Measurements from ENCODE around the gene GUCY1A1. TPM values are rescaled to one million over a fixed set of nuclear protein-coding genes. Genes with fewer than 3 reads are reported as not detected.

The GUCY1A1 gene
- total RNA-seq, 3 donors from 2014 or later (not counting 1 experiment from before 2014, with no cell fraction given) = 4.1 to 7.4 (median 5.2) TPM

DNA sequence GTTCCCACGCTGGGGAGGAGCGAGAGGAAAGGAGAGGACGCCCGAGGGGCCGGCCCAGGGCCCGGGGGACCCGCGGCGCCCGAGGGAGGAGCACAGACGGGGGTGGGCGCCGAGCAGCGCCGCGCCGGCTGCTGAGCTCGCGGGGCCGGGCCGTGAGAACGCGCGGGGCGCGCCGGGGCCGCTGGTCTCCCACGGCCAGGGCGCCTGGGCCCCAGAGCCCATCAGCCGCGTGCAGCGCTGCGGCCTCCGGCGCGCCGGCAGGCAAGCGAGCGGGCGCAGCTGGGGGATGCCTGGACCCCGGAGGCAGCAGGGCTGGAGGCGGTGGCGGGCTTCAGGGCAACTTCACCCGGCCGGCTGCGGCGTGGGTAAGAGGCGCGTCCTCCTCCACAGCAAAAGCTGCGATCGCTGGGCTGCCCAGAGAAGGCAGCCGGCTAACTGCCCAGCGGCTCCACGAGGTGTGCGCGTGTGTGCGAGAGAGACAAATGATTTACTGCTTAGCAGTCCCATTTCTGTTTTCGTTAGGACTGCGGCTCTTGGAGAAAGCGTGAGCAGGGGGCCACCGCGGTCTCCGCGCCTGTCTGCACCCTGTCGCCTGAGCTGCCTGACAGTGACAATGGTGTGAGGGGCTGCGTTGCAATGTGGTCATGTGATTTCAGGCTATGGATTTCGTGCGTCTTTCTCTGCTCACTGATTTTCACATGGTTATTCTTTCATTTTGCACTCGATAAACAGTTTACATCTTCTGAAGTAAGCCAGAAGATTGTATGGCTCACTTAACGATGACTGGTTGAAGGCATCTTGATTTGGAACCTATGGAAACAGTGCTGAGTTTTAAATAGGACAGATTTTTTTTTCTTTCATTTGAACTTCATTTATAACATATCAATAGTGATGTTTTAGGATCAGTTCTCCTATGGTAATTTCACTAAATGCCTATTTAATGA lies 1.2 kb downstream of the GUCY1A1 start:
- Mint-ChIP-seq H3K27ac (peak overlapping the region; percentile 48 to 97), H3K4me1 (peaks cover 19 to 27% of the 10 kb centered on the region in 2 donors), H3K9me3 (no peaks in the 10 kb centered on the region), H3K27me3 (ENCODE audit: low read depth in 2 of 2) (peaks cover 13 to 20% of the 10 kb centered on the region in 2 donors), H3K36me3 (no peaks in the 10 kb centered on the region), H3K4me3 (peak overlapping the region; percentile 92)
- H3K27me3 ChIP-seq (ENCODE audit: control insufficient read depth, insufficient read depth, low read length) = peaks cover 3% of the 10 kb centered on the region
- peak; percentile 3 to 49 for DNase-seq
- no peaks in the 10 kb centered on the region for H3K36me3 ChIP-seq (ENCODE audit: control insufficient read depth, insufficient read depth, low read length)
- peak; percentile 54 to 70 (median 70) for ATAC-seq
- H3K27ac ChIP-seq (ENCODE audit: low read length) = peak overlapping the region; percentile 76
- WGBS (ENCODE audit: insufficient coverage) = under 1% methylated on average over 71 of the region's 71 CpGs
- peak overlapping the region; percentile 61 for H3K4me3 ChIP-seq (ENCODE audit: low read length)
- peaks cover 7% of the 10 kb centered on the region for H3K4me1 ChIP-seq (ENCODE audit: control insufficient read depth, insufficient read depth, low read length)
- intact Hi-C loops (cut with micrococcal nuclease) = loop anchor here (2.0 kb wide), 2 partner anchors 85 to 91 kb away; partner anchors contain the start of gene GUCY1B1
- TF ChIP-seq, protein P1, sequence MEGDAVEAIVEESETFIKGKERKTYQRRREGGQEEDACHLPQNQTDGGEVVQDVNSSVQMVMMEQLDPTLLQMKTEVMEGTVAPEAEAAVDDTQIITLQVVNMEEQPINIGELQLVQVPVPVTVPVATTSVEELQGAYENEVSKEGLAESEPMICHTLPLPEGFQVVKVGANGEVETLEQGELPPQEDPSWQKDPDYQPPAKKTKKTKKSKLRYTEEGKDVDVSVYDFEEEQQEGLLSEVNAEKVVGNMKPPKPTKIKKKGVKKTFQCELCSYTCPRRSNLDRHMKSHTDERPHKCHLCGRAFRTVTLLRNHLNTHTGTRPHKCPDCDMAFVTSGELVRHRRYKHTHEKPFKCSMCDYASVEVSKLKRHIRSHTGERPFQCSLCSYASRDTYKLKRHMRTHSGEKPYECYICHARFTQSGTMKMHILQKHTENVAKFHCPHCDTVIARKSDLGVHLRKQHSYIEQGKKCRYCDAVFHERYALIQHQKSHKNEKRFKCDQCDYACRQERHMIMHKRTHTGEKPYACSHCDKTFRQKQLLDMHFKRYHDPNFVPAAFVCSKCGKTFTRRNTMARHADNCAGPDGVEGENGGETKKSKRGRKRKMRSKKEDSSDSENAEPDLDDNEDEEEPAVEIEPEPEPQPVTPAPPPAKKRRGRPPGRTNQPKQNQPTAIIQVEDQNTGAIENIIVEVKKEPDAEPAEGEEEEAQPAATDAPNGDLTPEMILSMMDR (IDR thresholded peaks at IDR 0.05) = no peak
- H3K9me3 ChIP-seq (ENCODE audit: control insufficient read depth, insufficient read depth, low read length) = no peaks in the 10 kb centered on the region

GRCh38 chr4:155668707-155669220 lies 2.1 kb downstream of the GUCY1A1 start:
- no peak for DNase-seq
- Histone ChIP-seq H3K4me3 (ENCODE audit: low read length) (no peak overlapping the region), H3K27ac (ENCODE audit: low read length) (no peak overlapping the region), H3K36me3 (ENCODE audit: control insufficient read depth, insufficient read depth, low read length) (no peaks in the 10 kb centered on the region), H3K27me3 (ENCODE audit: control insufficient read depth, insufficient read depth, low read length) (peaks cover under 1% of the 10 kb centered on the region), H3K9me3 (ENCODE audit: control insufficient read depth, insufficient read depth, low read length) (no peaks in the 10 kb centered on the region), H3K4me1 (ENCODE audit: control insufficient read depth, insufficient read depth, low read length) (peaks cover 7% of the 10 kb centered on the region)
- peaks cover 10 to 17% of the 10 kb centered on the region in 2 donors for H3K27me3 Mint-ChIP-seq (ENCODE audit: low read depth in 2 of 2)
- intact Hi-C loops (cut with micrococcal nuclease) = loop anchor here (2.0 kb wide), 1 partner anchor 90 kb away; the partner anchor contains the start of gene GUCY1B1
- peak overlapping the region; percentile 48 to 97 for H3K27ac Mint-ChIP-seq
- H3K4me3 Mint-ChIP-seq = peak overlapping the region; percentile 85
- TF ChIP-seq, protein P1 (IDR thresholded peaks at IDR 0.05) = no peak
- H3K4me1 Mint-ChIP-seq = peaks cover 19 to 27% of the 10 kb centered on the region in 2 donors
- no peaks in the 10 kb centered on the region for H3K36me3 Mint-ChIP-seq
- ATAC-seq = no peak
- WGBS (ENCODE audit: insufficient coverage) = 13% methylated on average over 2 of the region's 9 CpGs
- no peaks in the 10 kb centered on the region for H3K9me3 Mint-ChIP-seq

DNA sequence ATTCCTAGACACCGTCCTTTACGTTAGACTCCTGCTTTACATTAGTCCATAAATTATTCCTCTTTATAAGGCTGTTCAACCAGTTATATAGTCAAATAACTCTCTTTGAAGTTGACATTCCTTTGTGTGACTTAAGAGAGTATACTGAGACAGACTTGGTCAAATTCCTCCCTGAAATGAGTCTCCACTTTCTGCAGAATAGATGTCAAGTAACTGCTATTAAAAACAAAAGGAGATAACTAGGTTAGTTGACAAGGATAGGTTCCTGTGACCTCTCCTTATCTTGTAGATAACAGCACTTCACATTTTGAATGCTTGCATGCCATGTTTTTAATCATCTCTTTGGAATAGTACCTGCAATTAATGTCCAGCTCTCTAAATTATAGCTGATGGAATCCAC lies 5.7 kb downstream of the GUCY1A1 start:
- peaks cover 26% of the 10 kb centered on the region in 2 donors for H3K4me1 Mint-ChIP-seq
- Histone ChIP-seq H3K27me3 (ENCODE audit: control insufficient read depth, insufficient read depth, low read length) (no peaks in the 10 kb centered on the region), H3K36me3 (ENCODE audit: control insufficient read depth, insufficient read depth, low read length) (no peaks in the 10 kb centered on the region), H3K4me3 (ENCODE audit: low read length) (no peak overlapping the region), H3K27ac (ENCODE audit: low read length) (no peak overlapping the region), H3K4me1 (ENCODE audit: control insufficient read depth, insufficient read depth, low read length) (no peaks in the 10 kb centered on the region), H3K9me3 (ENCODE audit: control insufficient read depth, insufficient read depth, low read length) (no peaks in the 10 kb centered on the region)
- TF ChIP-seq, protein P1 (IDR thresholded peaks at IDR 0.05) = no peak
- no peaks in the 10 kb centered on the region for H3K36me3 Mint-ChIP-seq
- intact Hi-C loops (cut with micrococcal nuclease) = no loop called here
- H3K27me3 Mint-ChIP-seq (ENCODE audit: low read depth in 2 of 2) = peaks cover 0 to 7% of the 10 kb centered on the region in 2 donors
- ATAC-seq (no peak), DNase-seq (no peak)
- no peak overlapping the region for H3K4me3 Mint-ChIP-seq
- WGBS (ENCODE audit: insufficient coverage) = 100% methylated on average over 2 of the region's 2 CpGs
- H3K27ac Mint-ChIP-seq = no peak overlapping the region
- H3K9me3 Mint-ChIP-seq = no peaks in the 10 kb centered on the region

Measured in natural killer cell (primary cell).